SK-N-SH (cell line): Measurements from ENCODE around the gene OR5AR1. TPM values are rescaled to one million over a fixed set of nuclear protein-coding genes. Genes with fewer than 3 reads are reported as not detected.
A peak's percentile ranks its signal among the peaks of the same experiment; 100 is the strongest.

Experiments
- CTCF ChIA-PET: fragments of 300-600, 350-600 bp; formaldehyde crosslinking; extraction: SDS; loops from one replicate; lab custom pipeline; 2021; lab: Yijun Ruan, JAX
- POLR2A ChIA-PET: fragments of 350-600 bp; sonication (Branson Sonifier 250); formaldehyde crosslinking; extraction: SDS; loops from one replicate; lab custom pipeline; 2020; ENCODE audit warnings: antibody characterized with exemption, inconsistent platforms; lab: Yijun Ruan, JAX
- DNase-seq: peaks from one replicate; pipeline ENCODE4 v3.0.0; 2012
- H2AFZ ChIP-seq: fragments of 200-600 bp; sonication (generic); 2 replicates; pipeline ENCODE4 v1.8.1; 2016; ENCODE audit warnings: antibody characterized with exemption, mild to moderate bottlenecking, low read depth
- H3F3A ChIP-seq: fragments of 200-600 bp; sonication (generic); replicated peaks from 2 replicates; pipeline ENCODE3; 2016; ENCODE audit warnings: antibody characterized with exemption, mild to moderate bottlenecking; ENCODE audit not compliant: insufficient read depth
- H3K27ac ChIP-seq, 2 experiments: fragments of 200-500 bp in 1 of 2; fragments of 200-600 bp in 1 of 2; sonication (Bioruptor generic) in 1 of 2; sonication (generic), shearing (Covaris generic) in 1 of 2; 2 replicates each; pipeline versions ENCODE4 v1.5.1 to v1.6.1; 2014 to 2016; ENCODE audit warnings: low read depth in 2 of 2, inconsistent platforms in 1 of 2, low read length in 1 of 2, mild to moderate bottlenecking in 1 of 2, mixed read lengths in 1 of 2
- H3K27me3 ChIP-seq: fragments of 200-600 bp; sonication (generic), shearing (Covaris generic); 2 replicates; pipeline ENCODE4 v1.6.1; 2016; ENCODE audit warnings: mixed run types; ENCODE audit not compliant: insufficient read depth
- H3K36me3 ChIP-seq, 2 experiments: fragments of 200-500 bp in 1 of 2; fragments of 200-600 bp in 1 of 2; sonication (Bioruptor generic) in 1 of 2; sonication (generic) in 1 of 2; replicated peaks in 1 of 2; 2 replicates each; pipeline versions ENCODE3 to v1.5.1; 2014 to 2016; ENCODE audit warnings: low read length in 1 of 2, mild to moderate bottlenecking in 1 of 2; ENCODE audit not compliant: insufficient read depth in 2 of 2, control insufficient read depth in 1 of 2
- H3K4me1 ChIP-seq, 2 experiments: fragments of 200-500 bp in 1 of 2; fragments of 200-600 bp in 1 of 2; sonication (Bioruptor generic) in 1 of 2; sonication (generic), shearing (Covaris generic) in 1 of 2; 2 replicates each; pipeline versions ENCODE4 v1.5.1 to v1.6.1; 2014 to 2016; ENCODE audit warnings: low read depth in 1 of 2, low read length in 1 of 2, mixed run types in 1 of 2; ENCODE audit not compliant: insufficient read depth in 2 of 2, control insufficient read depth in 1 of 2
- H3K4me2 ChIP-seq: fragments of 200-600 bp; sonication (generic), shearing (Covaris generic); 2 replicates; pipeline ENCODE4 v1.6.1; 2017; ENCODE audit warnings: mixed run types
- H3K4me3 ChIP-seq, 2 experiments: fragments of 200-500 bp in 1 of 2; fragments of 200-600 bp in 1 of 2; sonication (Bioruptor generic) in 1 of 2; sonication (generic), shearing (Covaris generic) in 1 of 2; 2 replicates each; pipeline versions ENCODE4 v1.5.1 to v1.8.1; 2014 to 2016; ENCODE audit warnings: low read depth in 2 of 2, inconsistent platforms in 1 of 2, low read length in 1 of 2, mild to moderate bottlenecking in 1 of 2, mixed read lengths in 1 of 2, moderate library complexity in 1 of 2
- H3K79me2 ChIP-seq: fragments of 200-600 bp; sonication (generic); 2 replicates; pipeline ENCODE4 v1.8.1; 2017; ENCODE audit warnings: mild to moderate bottlenecking; ENCODE audit not compliant: insufficient read depth
- H3K9ac ChIP-seq: fragments of 200-600 bp; sonication (generic); 2 replicates; pipeline ENCODE4 v1.6.1; 2017; ENCODE audit warnings: mixed run types
- H3K9me2 ChIP-seq: fragments of 200-600 bp; sonication (generic); 2 replicates; pipeline ENCODE4 v1.6.1; 2017; ENCODE audit warnings: mixed run types
- H3K9me3 ChIP-seq: fragments of 200-600 bp; sonication (generic); 2 replicates; pipeline ENCODE4 v1.6.1; 2017; ENCODE audit warnings: mixed run types, mild to moderate bottlenecking, moderate library complexity
- H4K20me1 ChIP-seq: fragments of 200-600 bp; sonication (generic); 2 replicates; pipeline ENCODE4 v1.6.1; 2017; ENCODE audit warnings: mild to moderate bottlenecking, mixed run types; ENCODE audit not compliant: insufficient read depth
- FOSL2 ChIP-seq: IDR thresholded peaks from 2 replicates; pipeline ENCODE4 v1.4.0; 2012; ENCODE audit warnings: low read depth, mild to moderate bottlenecking, moderate library complexity, borderline replicate concordance
- JUND ChIP-seq: IDR thresholded peaks from 2 replicates; pipeline ENCODE4 v1.4.0; 2012
- NRF1 ChIP-seq: IDR thresholded peaks from 2 replicates; pipeline ENCODE4 v1.6.1; 2012; ENCODE audit warnings: low read depth, mild to moderate bottlenecking, low read length
- POLR2AphosphoS5 ChIP-seq: IDR thresholded peaks from 2 replicates; pipeline ENCODE4 v1.6.1; 2012; ENCODE audit warnings: low read depth, low read length
- RAD21 ChIP-seq: IDR thresholded peaks from 2 replicates; pipeline ENCODE4 v1.6.1; 2012; ENCODE audit warnings: mild to moderate bottlenecking, low read length
- SIN3A ChIP-seq: IDR thresholded peaks from 2 replicates; pipeline ENCODE4 v1.6.1; 2012; ENCODE audit warnings: low read depth, mild to moderate bottlenecking, low read length, moderate library complexity, borderline replicate concordance
- SMC3 ChIP-seq: IDR thresholded peaks from 2 replicates; pipeline ENCODE4 v1.6.1; 2012; ENCODE audit warnings: low read depth, low read length, improper control_type of control experiment
- TCF12 ChIP-seq: IDR thresholded peaks from 2 replicates; pipeline ENCODE4 v1.4.0; 2012
- WGBS: methylation state at CpG from one replicate; pipeline ENCODE4 v1.1.6; 2017; ENCODE audit warnings: low lambda C conversion rate; 5-methylcytosine and 5-hydroxymethylcytosine counted together
- polyA plus RNA-seq, 3 experiments: library from polyadenylated mRNA; depleted of rRNA; stranded (reverse); fragments of >200 nt; gene quantifications; 2 replicates each; pipeline ENCODE4 v1.2.3, GENCODE V29; 2012
- TF ChIP-seq, protein P1 (sequence below): IDR thresholded peaks from 2 replicates; pipeline ENCODE4 v1.4.0; 2012; ENCODE audit warnings: low read depth, borderline replicate concordance
- TF ChIP-seq, protein P2 (sequence below): fragments of 200-600 bp; sonication (generic); IDR thresholded peaks from 2 replicates; pipeline ENCODE4 v1.6.1; 2017; ENCODE audit warnings: antibody characterized with exemption, mild to moderate bottlenecking, moderate library complexity
- TF ChIP-seq, protein P3 (sequence below): IDR thresholded peaks from 2 replicates; pipeline ENCODE4 v1.6.1; 2012; ENCODE audit warnings: mild to moderate bottlenecking, low read depth, low read length, moderate library complexity
- TF ChIP-seq, protein P4 (sequence below): IDR thresholded peaks from 2 replicates; pipeline ENCODE4; 2012
- TF ChIP-seq, protein P5 (sequence below): fragments of 150-350 bp; IDR thresholded peaks from 2 replicates; pipeline ENCODE4 v1.6.1; 2017; ENCODE audit warnings: antibody characterized with exemption, low read length, low read depth, borderline replicate concordance

The OR5AR1 gene
- not detected in 2 replicates for polyA plus RNA-seq (2012; rRNA removed)
- polyA plus RNA-seq (2012; cell fraction: cytosol; rRNA removed), result not detected in 2 replicates
- not detected in 2 replicates for polyA plus RNA-seq (2012; cell fraction: nucleus; rRNA removed)

DNA sequence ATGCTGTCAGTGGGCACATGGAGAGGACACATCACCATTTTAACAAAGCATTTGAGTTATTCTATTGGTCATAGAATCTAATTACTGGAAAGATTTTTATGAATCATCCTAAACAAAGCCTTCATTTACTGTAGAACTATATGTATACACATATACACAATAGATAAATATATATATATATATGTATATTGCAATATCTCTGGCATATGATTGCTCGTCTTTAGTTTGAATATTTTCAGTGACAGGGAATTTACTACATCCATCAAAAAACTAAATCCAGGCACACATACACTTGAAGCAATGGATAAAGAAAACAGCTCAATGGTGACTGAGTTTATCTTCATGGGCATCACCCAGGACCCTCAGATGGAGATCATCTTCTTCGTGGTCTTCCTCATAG, at the start of gene OR5AR1:
TSS of gene OR5AR1 (plus strand) at position 301 of the 400 bp plus-strand sequence. CDS start at position 301, 0 bp downstream.
- no peak within 1 kb of the TSS for H3K4me3 ChIP-seq
- H2AFZ ChIP-seq, result no peak within 1 kb of the TSS
- CTCF ChIA-PET, result no interaction called here
- H3K9ac ChIP-seq, result no peak within 1 kb of the TSS
- no peak for DNase-seq
- no peaks in the 10 kb centered on the region for H3K79me2 ChIP-seq
- no peaks in the 10 kb centered on the region for H3K9me2 ChIP-seq
- H3K9me3 ChIP-seq, result no peaks in the 10 kb centered on the region
- POLR2A ChIA-PET, result no interaction called here
- H3K27ac ChIP-seq, result no peak within 1 kb of the TSS
- no peaks in the 10 kb centered on the region for H4K20me1 ChIP-seq
- TF ChIP-seq, protein P1, sequence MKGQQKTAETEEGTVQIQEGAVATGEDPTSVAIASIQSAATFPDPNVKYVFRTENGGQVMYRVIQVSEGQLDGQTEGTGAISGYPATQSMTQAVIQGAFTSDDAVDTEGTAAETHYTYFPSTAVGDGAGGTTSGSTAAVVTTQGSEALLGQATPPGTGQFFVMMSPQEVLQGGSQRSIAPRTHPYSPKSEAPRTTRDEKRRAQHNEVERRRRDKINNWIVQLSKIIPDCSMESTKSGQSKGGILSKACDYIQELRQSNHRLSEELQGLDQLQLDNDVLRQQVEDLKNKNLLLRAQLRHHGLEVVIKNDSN, result no peak
- TF ChIP-seq POLR2AphosphoS5 (no peak), TCF12 (no peak), NRF1 (no peak), SIN3A (no peak)
- TF ChIP-seq, protein P2, sequence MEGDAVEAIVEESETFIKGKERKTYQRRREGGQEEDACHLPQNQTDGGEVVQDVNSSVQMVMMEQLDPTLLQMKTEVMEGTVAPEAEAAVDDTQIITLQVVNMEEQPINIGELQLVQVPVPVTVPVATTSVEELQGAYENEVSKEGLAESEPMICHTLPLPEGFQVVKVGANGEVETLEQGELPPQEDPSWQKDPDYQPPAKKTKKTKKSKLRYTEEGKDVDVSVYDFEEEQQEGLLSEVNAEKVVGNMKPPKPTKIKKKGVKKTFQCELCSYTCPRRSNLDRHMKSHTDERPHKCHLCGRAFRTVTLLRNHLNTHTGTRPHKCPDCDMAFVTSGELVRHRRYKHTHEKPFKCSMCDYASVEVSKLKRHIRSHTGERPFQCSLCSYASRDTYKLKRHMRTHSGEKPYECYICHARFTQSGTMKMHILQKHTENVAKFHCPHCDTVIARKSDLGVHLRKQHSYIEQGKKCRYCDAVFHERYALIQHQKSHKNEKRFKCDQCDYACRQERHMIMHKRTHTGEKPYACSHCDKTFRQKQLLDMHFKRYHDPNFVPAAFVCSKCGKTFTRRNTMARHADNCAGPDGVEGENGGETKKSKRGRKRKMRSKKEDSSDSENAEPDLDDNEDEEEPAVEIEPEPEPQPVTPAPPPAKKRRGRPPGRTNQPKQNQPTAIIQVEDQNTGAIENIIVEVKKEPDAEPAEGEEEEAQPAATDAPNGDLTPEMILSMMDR, result no peak
- TF ChIP-seq, protein P3, sequence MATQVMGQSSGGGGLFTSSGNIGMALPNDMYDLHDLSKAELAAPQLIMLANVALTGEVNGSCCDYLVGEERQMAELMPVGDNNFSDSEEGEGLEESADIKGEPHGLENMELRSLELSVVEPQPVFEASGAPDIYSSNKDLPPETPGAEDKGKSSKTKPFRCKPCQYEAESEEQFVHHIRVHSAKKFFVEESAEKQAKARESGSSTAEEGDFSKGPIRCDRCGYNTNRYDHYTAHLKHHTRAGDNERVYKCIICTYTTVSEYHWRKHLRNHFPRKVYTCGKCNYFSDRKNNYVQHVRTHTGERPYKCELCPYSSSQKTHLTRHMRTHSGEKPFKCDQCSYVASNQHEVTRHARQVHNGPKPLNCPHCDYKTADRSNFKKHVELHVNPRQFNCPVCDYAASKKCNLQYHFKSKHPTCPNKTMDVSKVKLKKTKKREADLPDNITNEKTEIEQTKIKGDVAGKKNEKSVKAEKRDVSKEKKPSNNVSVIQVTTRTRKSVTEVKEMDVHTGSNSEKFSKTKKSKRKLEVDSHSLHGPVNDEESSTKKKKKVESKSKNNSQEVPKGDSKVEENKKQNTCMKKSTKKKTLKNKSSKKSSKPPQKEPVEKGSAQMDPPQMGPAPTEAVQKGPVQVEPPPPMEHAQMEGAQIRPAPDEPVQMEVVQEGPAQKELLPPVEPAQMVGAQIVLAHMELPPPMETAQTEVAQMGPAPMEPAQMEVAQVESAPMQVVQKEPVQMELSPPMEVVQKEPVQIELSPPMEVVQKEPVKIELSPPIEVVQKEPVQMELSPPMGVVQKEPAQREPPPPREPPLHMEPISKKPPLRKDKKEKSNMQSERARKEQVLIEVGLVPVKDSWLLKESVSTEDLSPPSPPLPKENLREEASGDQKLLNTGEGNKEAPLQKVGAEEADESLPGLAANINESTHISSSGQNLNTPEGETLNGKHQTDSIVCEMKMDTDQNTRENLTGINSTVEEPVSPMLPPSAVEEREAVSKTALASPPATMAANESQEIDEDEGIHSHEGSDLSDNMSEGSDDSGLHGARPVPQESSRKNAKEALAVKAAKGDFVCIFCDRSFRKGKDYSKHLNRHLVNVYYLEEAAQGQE, result no peak
- H3K27me3 ChIP-seq, result no peaks in the 10 kb centered on the region
- no peaks in the 10 kb centered on the region for H3K36me3 ChIP-seq
- H3F3A ChIP-seq, result no peaks in the 10 kb centered on the region
- no peak within 1 kb of the TSS for H3K4me2 ChIP-seq
- 0% methylated on average over 2 of the region's 2 CpGs for WGBS
- H3K4me1 ChIP-seq, result no peaks in the 10 kb centered on the region

DNA sequence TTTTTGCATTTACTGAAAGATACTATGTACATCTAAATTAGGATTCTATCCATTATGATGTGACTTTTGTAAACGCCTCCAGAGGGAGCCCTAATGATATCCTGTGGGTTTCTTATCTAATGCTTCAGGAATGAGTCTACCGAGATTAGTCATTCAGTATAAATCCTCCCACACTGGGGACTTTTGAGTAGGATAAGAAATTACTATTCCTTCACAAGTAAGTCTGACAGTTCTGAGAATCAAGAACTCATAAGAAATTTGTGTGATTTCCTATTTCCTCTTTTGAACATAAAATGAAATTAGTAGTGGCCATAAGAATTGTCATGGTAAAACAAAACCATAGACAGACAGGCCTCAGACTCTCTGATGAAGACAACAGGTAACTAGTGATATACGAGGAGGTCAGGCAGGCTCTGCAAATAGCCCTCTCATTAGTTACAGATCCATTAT, 38.8 kb upstream of the OR5AR1 start:
- peak; percentile 37 for DNase-seq
- Histone ChIP-seq H3K79me2 (no peaks in the 10 kb centered on the region), H3F3A (no peaks in the 10 kb centered on the region), H3K36me3 (no peaks in the 10 kb centered on the region), H3K9me3 (no peaks in the 10 kb centered on the region), H3K27ac (no peak overlapping the region), H4K20me1 (no peaks in the 10 kb centered on the region), H3K4me1 (no peaks in the 10 kb centered on the region), H3K4me3 (no peak overlapping the region), H2AFZ (no peak overlapping the region), H3K9ac (no peak overlapping the region), H3K27me3 (no peaks in the 10 kb centered on the region), H3K9me2 (no peaks in the 10 kb centered on the region), H3K4me2 (no peak overlapping the region)
- TF ChIP-seq RAD21 (peak; percentile 62), JUND (peak; percentile 69), FOSL2 (peak; percentile 83), SMC3 (peak; percentile 50), TCF12 (0 out of 2 replicates have a peak, but pooled peaks have one; percentile 8)
- TF ChIP-seq, protein P1, result no peak
- TF ChIP-seq, protein P2, result peak; percentile 76
- TF ChIP-seq, protein P4, sequence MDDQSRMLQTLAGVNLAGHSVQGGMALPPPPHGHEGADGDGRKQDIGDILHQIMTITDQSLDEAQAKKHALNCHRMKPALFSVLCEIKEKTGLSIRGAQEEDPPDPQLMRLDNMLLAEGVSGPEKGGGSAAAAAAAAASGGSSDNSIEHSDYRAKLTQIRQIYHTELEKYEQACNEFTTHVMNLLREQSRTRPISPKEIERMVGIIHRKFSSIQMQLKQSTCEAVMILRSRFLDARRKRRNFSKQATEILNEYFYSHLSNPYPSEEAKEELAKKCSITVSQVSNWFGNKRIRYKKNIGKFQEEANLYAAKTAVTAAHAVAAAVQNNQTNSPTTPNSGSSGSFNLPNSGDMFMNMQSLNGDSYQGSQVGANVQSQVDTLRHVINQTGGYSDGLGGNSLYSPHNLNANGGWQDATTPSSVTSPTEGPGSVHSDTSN, result peak; percentile 20; the same call in 1 of the 2 replicates
- TF ChIP-seq, protein P5, sequence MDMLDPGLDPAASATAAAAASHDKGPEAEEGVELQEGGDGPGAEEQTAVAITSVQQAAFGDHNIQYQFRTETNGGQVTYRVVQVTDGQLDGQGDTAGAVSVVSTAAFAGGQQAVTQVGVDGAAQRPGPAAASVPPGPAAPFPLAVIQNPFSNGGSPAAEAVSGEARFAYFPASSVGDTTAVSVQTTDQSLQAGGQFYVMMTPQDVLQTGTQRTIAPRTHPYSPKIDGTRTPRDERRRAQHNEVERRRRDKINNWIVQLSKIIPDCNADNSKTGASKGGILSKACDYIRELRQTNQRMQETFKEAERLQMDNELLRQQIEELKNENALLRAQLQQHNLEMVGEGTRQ, result no peak
- WGBS, result 2% methylated on average over 3 of the region's 3 CpGs
- ChIA-PET CTCF (interaction anchor here (0.8 to 6.4 kb wide), 4 partner anchors 157 to 625 kb away, joined by 3 to 35 read pairs (median 8); no protein-coding TSS in a partner anchor), POLR2A (no interaction called here)
